OCI-LY1 (cell line): Measurements from ENCODE around the gene PKD1L1.

Experiments
- CTCF ChIP-seq: fragments of 200-600 bp; sonication (generic), shearing (Covaris generic); IDR thresholded peaks from 2 replicates; pipeline ENCODE4 v1.5.1; 2017; ENCODE audit warnings: mild to moderate bottlenecking, antibody characterized with exemption, low read length, moderate library complexity, mixed read lengths
- EZH2 ChIP-seq: fragments of 200-600 bp; sonication (generic), shearing (Covaris generic); IDR thresholded peaks from 2 replicates; pipeline ENCODE4 v1.8.0; 2017; ENCODE audit warnings: borderline replicate concordance, mixed run types, mild to moderate bottlenecking, antibody characterized with exemption, low read length, moderate library complexity, mixed read lengths

- TF ChIP-seq CTCF, result no peak
- TF ChIP-seq EZH2, result no peak
Observed at GRCh38 chr7:47878662-47879061, 69.6 kb downstream of the PKD1L1 start.
